ENCODE data around the gene ZNF512.

ZNF512 gene

GRCh38 chr2:27573452-27573851, 9.4 kb upstream of the ZNF512 start:
- Histone ChIP-seq H3K27ac (peak overlapping the region; percentile 65), H3K79me2 (ENCODE audit: insufficient read depth, low read depth) (no peaks in the 10 kb centered on the region), H3K4me2 (peak overlapping the region; percentile 81; the same call in 1 of the 2 replicates), H3K4me3 (IDR thresholded peaks at IDR 0.05; ENCODE audit: insufficient read depth, low read depth, low read length) (no peak overlapping the region), H3K4me1 (ENCODE audit: low read depth, poor library complexity, severe bottlenecking) (peaks cover 88% of the 10 kb centered on the region), H2AFZ (ENCODE audit: low read depth) (no peak overlapping the region), H3K36me3 (ENCODE audit: insufficient read depth) (no peaks in the 10 kb centered on the region), H4K20me1 (ENCODE audit: insufficient read depth) (no peaks in the 10 kb centered on the region), H3K27me3 (ENCODE audit: insufficient read depth, low read depth) (no peaks in the 10 kb centered on the region), H3K9ac (no peak overlapping the region)
- no peak for TF ChIP-seq CTCF (conservative IDR thresholded peaks at IDR 0.05; ENCODE audit: low read depth, low read length)

- Histone ChIP-seq H2AFZ (ENCODE audit: low read depth) (no peak overlapping the region), H3K36me3 (ENCODE audit: insufficient read depth) (no peaks in the 10 kb centered on the region), H3K4me3 (IDR thresholded peaks at IDR 0.05; ENCODE audit: insufficient read depth, low read depth, low read length) (no peak overlapping the region), H3K27me3 (ENCODE audit: insufficient read depth, low read depth) (no peaks in the 10 kb centered on the region), H3K4me2 (no peak overlapping the region), H3K27ac (no peak overlapping the region), H4K20me1 (ENCODE audit: insufficient read depth) (no peaks in the 10 kb centered on the region; the same call in 1 of the 2 replicates), H3K4me1 (ENCODE audit: low read depth, poor library complexity, severe bottlenecking) (peaks cover 32% of the 10 kb centered on the region), H3K9ac (no peak overlapping the region), H3K79me2 (ENCODE audit: insufficient read depth, low read depth) (peaks cover 35% of the 10 kb centered on the region)
- TF ChIP-seq CTCF (conservative IDR thresholded peaks at IDR 0.05; ENCODE audit: low read depth, low read length): no peak
These were observed 1.3 kb upstream of the ZNF512 start for GRCh38 chr2:27581417-27582128.

- H3K4me1 ChIP-seq (ENCODE audit: low read depth, poor library complexity, severe bottlenecking): peaks cover 26% of the 10 kb centered on the region
- no peak overlapping the region for H3K4me3 ChIP-seq (IDR thresholded peaks at IDR 0.05; ENCODE audit: insufficient read depth, low read depth, low read length)
- H3K27me3 ChIP-seq (ENCODE audit: insufficient read depth, low read depth): no peaks in the 10 kb centered on the region
- no peak for TF ChIP-seq CTCF (conservative IDR thresholded peaks at IDR 0.05; ENCODE audit: low read depth, low read length)
- 0 out of 2 replicates have a peak overlapping the region, but pooled peaks have one; percentile 34 for H3K27ac ChIP-seq
- no peaks in the 10 kb centered on the region; the same call in 1 of the 2 replicates for H4K20me1 ChIP-seq (ENCODE audit: insufficient read depth)
- no peaks in the 10 kb centered on the region for H3K36me3 ChIP-seq (ENCODE audit: insufficient read depth)
- peak overlapping the region; percentile 83 for H2AFZ ChIP-seq (ENCODE audit: low read depth)
- peak overlapping the region; percentile 51; the same call in 1 of the 2 replicates for H3K9ac ChIP-seq
- peaks cover 41% of the 10 kb centered on the region for H3K79me2 ChIP-seq (ENCODE audit: insufficient read depth, low read depth)
- peak overlapping the region; percentile 50 for H3K4me2 ChIP-seq
These were observed 630 bp upstream of the ZNF512 start for GRCh38 chr2:27582129-27582694.

GRCh38 chr2:27583390-27583915, 611 bp downstream of the ZNF512 start:
- no peak for TF ChIP-seq CTCF (conservative IDR thresholded peaks at IDR 0.05; ENCODE audit: low read depth, low read length)
- H4K20me1 ChIP-seq (ENCODE audit: insufficient read depth): no peaks in the 10 kb centered on the region; the same call in 1 of the 2 replicates
- no peaks in the 10 kb centered on the region for H3K27me3 ChIP-seq (ENCODE audit: insufficient read depth, low read depth)
- peak overlapping the region; percentile 83 for H2AFZ ChIP-seq (ENCODE audit: low read depth)
- peaks cover 26% of the 10 kb centered on the region for H3K4me1 ChIP-seq (ENCODE audit: low read depth, poor library complexity, severe bottlenecking)
- peak overlapping the region; percentile 34 for H3K27ac ChIP-seq
- peak overlapping the region; percentile 51 for H3K9ac ChIP-seq
- peak overlapping the region; percentile 95 for H3K4me3 ChIP-seq (IDR thresholded peaks at IDR 0.05; ENCODE audit: insufficient read depth, low read depth, low read length)
- no peaks in the 10 kb centered on the region for H3K36me3 ChIP-seq (ENCODE audit: insufficient read depth)
- peak overlapping the region; percentile 50 for H3K4me2 ChIP-seq
- peaks cover 54% of the 10 kb centered on the region for H3K79me2 ChIP-seq (ENCODE audit: insufficient read depth, low read depth)
